HG03457 (cell line): ENCODE data around the gene MSI2.

Experiments
- ATAC-seq: cut with Tn5 transposase; IDR thresholded peaks from one replicate; pipeline ENCODE4 v1.9.1; 2021; ENCODE audit warnings: moderate number of reproducible peaks; ENCODE audit not compliant: unreplicated experiment

MSI2 gene

GRCh38 chr17:57269052-57269451 is 12.7 kb downstream of the MSI2 start:
- ATAC-seq = no peak

- no peak for ATAC-seq
Measured at GRCh38 chr17:57269598-57270255, 13.4 kb downstream of the MSI2 start.

GRCh38 chr17:57270801-57271245 is 14.5 kb downstream of the MSI2 start:
- no peak for ATAC-seq

- no peak for ATAC-seq
Measured at GRCh38 chr17:57271821-57272220, 15.5 kb downstream of the MSI2 start.

- no peak for ATAC-seq
Measured at GRCh38 chr17:57273490-57273889, 17.2 kb downstream of the MSI2 start.

GRCh38 chr17:57274162-57274561 is 17.8 kb downstream of the MSI2 start:
- ATAC-seq = no peak

GRCh38 chr17:57275071-57275764 is 18.9 kb downstream of the MSI2 start:
- no peak for ATAC-seq

GRCh38 chr17:57276621-57277020 is 20.3 kb downstream of the MSI2 start:
- no peak for ATAC-seq

GRCh38 chr17:57277923-57278604 is 21.7 kb downstream of the MSI2 start:
- ATAC-seq = no peak

GRCh38 chr17:57278740-57279387 is 22.5 kb downstream of the MSI2 start:
- no peak for ATAC-seq

GRCh38 chr17:57279432-57279831 is 23.1 kb downstream of the MSI2 start:
- no peak for ATAC-seq

- no peak for ATAC-seq
Measured at GRCh38 chr17:57281887-57282286, 25.6 kb downstream of the MSI2 start.

- no peak for ATAC-seq
Measured at GRCh38 chr17:57282296-57282695, 26.0 kb downstream of the MSI2 start.

- no peak for ATAC-seq
Measured at GRCh38 chr17:57283203-57283971, 27.1 kb downstream of the MSI2 start.

GRCh38 chr17:57284583-57284982 is 28.3 kb downstream of the MSI2 start:
- ATAC-seq = no peak

- ATAC-seq = no peak
Measured at GRCh38 chr17:57284984-57285646, 28.8 kb downstream of the MSI2 start.

- no peak for ATAC-seq
Measured at GRCh38 chr17:57285701-57286100, 29.4 kb downstream of the MSI2 start.

GRCh38 chr17:57286399-57287105 is 30.2 kb downstream of the MSI2 start:
- ATAC-seq = no peak

GRCh38 chr17:57288040-57288772 is 31.9 kb downstream of the MSI2 start:
- no peak for ATAC-seq
